Central memory CD4-positive, alpha-beta T cell (primary cell): Measurements from ENCODE around the gene SEL1L.
"Not testable (repeated sequence)": the region's sequence is repeated elsewhere in the genome, so short reads cannot be mapped to it uniquely, and the experiment has no call there.

ENCODE experiments used
- DNase-seq: peaks from one replicate; pipeline ENCODE4 v3.0.0; 2022
- total RNA-seq, 3 experiments: gene quantifications; one replicate each; lab custom pipeline; 2026; lab: John Stamatoyannopoulos, UW

SEL1L gene
- 69.5 to 188 (median 111) reads per million in 3 experiments for total RNA-seq

DNA sequence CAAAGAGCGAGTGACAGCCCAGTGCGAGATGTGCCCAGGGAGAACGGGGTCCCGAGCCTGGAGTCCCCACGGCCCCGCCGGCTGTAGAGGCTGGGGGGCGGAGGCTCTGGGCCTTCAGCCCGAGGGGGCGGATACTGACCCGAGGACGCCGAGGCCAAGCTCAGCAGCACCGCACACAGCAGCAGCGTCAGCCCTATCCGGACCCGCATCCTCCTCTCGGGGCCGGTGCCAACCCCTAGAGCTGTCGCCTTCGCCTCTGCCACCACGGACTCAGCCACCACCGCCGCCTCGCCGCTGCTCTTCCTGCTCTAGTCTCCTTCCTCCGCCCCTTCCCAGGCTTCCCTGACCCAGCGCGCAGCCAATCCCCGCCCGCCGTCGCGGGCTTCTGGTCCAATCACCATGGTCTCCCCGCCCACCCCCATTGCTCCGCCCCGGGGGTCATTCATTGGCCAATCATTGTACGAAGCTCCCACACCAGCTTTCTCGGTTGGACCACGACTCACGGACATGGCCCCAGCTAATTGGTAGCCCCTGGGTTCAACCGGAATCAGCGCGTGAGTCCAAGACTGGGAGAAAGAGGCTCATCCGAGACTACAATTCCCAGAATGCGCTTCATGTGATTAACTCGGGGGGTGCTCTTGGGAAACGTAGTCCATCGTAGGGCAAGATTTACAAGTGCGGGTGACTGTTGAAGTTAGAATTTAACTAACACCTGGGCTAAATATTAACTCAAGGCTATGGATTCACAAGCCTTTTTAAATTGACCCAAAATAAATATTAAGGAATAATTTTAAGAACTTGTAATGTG lies at the start of gene SEL1L:
Gene SEL1L, minus strand, starts transcription at position 318 of the 808 bp plus-strand sequence. Its CDS starts 109 bp downstream, at position 209.
- peak; percentile 99 for DNase-seq

- DNase-seq, result no peak
Observed at GRCh38 chr14:81582420-81582819, 48.8 kb upstream of the SEL1L start.

GRCh38 chr14:81579115-81579514 lies 45.5 kb upstream of the SEL1L start:
- DNase-seq, result no peak

GRCh38 chr14:81571437-81571836 lies 37.8 kb upstream of the SEL1L start:
- no peak for DNase-seq

GRCh38 chr14:81567302-81567701 lies 33.6 kb upstream of the SEL1L start:
- no peak for DNase-seq

- no peak for DNase-seq
Observed at GRCh38 chr14:81565441-81566290, 32.0 kb upstream of the SEL1L start.

- no peak for DNase-seq
Observed at GRCh38 chr14:81562818-81563217, 29.2 kb upstream of the SEL1L start.

DNA sequence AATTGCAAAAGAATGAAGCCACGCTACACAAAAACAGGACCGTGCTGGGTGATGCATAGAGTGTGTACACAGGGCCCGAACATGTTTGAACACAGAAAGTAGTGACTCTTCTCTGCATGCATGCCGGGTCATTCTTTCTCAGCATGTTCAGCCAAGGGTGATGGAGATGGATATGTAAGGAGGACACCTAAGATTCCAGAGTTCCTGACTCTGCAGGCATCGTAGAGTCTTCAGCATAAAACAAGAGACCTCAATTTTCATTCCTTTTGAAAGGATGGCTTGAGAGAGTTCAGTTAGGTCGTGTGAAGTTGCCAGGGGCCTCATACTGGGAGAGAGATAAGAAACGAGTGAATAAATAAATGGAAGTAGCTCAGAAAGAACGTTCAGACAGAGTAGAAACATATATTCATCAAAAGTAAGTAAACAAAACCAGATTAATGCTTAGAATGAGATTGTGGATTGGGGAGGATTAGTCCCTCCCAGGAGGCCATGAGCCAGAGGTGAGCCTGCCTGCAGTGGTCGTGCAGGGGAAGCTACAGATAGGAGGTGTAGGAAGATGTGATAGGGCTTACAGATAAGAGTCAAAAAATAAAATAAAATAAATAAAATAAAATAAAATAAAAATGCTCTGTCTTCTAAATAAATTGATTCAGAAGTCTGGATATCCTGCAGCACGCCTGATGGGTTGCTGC lies 27.6 kb upstream of the SEL1L start:
- no peak for DNase-seq

- DNase-seq, result no peak
Observed at GRCh38 chr14:81559385-81559784, 25.7 kb upstream of the SEL1L start.

DNA sequence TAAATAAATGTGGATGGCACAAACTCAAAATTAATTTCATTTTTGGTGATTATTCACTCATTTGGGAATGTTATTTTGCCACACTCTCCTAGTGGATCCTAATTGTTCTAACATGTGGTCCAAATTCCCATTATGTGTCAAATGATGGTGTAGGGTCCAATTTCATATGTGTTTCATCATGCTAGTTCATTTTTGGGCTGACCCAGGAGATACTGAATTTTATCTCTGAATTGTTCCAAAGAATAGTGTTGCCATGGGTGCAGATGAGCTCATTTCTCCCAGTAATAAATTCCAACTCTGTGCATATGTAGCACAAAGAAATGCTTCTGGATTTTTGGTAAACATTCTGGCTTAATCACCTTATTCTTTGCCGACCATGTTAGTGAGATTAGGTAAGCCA lies 23.5 kb upstream of the SEL1L start:
- no peak for DNase-seq

DNA sequence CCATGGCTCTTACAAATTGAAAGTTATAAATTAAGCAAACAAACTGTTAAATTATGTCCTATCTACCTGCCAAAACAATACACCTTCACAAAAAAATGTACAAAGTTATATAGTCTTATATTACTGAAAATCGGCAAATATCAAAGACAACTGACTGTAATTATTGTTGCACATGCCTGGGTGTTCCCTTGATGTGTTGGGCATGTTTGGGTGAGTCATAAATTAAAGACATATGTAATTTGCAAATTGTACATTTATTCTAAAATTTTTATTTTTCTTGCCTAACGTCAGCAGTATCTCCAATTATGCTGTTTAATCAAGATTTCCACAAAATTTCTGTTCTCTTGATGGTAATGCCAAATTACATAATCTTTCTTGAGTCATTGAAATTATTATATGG lies 22.0 kb upstream of the SEL1L start:
- no peak for DNase-seq

- DNase-seq, result no peak
Observed at GRCh38 chr14:81555051-81555450, 21.4 kb upstream of the SEL1L start.

DNA sequence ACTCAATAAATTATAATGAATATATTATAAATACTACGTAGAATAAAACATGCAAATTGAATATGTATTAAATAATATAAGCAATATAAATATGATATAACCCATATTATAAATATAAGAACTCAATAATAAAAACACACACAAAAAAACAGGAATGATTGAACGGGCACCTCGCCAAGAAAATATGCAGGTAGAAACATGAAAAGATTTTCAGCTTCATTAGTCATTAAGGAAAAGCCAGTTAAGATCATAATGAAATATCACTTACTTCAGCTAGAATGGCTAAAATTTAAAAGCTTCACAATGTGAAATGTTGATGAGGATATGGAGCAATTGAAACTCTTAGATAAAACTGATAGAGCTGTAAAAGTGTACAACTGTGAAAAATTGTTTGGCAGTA lies 17.8 kb upstream of the SEL1L start:
- no peak for DNase-seq

GRCh38 chr14:81550001-81550637 lies 16.5 kb upstream of the SEL1L start:
- no peak for DNase-seq

DNA sequence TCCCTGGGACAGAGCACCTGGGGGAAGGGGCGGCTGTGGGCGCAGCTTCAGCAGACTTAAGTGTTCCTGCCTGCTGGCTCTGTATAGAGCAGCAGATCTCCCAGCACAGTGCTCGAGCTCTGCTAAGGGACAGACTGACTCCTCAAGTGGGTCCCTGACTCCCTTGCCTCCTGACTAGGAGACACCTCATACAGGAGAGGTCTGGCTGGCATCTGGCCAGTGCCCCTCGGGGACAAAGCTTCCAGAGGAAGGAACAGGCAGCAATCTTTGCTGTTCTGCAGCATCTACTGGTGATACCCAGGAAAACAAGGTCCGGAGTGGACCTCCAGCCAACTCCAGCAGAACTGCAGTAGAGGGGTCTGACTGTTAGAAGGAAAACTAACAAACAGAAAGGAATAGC lies 7.6 kb upstream of the SEL1L start:
- DNase-seq, result not testable (repeated sequence)

DNA sequence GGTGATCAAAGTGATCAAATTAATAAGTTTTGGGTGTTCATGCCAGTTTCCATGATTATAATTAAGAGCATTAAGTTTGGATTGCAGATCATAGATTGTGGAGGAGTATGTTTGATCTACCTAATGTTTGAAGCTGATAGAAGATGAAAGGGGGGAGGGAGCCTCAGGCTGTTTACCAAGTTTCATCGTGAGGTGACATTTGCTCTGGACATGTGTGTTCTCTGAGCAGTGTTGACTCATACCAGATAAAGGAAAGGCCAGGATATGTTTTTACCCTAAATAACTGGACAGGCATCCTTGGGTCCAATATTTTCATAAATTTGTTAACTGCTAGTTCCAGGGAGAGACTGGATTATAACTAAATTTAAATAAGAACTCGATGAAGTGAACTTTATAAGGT lies 3.5 kb upstream of the SEL1L start:
- no peak for DNase-seq

DNA sequence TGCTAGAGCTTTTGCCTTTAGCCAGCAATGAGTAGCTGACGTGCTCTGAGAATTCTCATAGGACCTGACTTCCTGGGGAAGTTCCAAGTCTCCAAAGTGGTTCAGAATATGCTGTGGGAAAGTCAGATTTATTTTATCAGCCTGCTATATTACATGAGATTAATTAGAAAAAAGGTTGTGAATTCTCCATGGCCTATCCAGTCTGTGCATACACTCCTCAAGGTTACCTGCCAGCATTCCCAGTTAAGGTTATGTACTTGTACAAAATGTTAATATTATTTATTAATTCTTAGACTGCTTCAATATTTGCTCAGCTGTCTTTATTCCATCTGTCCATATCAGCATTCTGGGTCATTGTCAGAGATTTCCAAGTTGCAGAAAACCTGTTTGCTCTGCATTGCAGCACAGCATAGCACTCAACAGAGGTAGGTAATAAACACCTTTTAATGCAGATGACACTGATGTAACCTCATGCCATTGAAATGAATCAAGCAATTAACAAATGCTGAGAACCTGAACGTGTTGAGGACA lies 2.7 kb upstream of the SEL1L start:
- DNase-seq, result no peak

DNA sequence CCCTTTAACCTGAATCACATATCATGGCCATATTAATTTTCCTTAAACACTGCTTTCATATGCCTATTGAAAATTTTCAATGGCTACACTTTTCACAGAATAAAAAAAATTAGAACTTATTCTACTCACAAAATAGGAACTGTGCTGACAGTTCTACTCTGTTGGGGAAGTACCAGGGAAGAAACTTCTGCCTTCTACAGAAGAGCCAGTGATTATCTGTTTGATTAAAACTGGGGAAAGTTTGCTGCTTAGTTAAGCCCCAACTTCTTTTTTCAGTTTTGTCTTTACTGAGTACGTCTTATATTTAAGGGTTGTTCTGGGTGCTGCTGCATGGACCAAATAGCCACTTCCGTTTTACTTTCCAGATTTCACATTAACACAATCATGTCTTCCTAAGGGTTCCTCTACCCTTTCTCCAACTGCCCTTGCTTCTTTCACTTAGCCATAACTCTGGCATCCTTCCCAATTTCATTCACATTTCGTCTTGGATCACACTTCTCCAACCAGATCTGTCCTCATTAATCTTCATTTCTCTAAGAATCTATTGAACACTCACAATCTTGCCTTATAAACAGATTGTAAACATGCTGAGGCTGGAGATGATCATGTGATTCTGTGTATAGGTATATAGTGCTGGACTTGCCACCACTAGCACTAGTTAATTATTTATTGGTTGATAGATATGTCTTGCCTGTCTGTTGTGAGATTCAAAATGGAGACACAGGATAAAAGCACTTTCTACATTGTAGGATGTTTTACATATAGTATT lies 1.9 kb upstream of the SEL1L start:
- no peak for DNase-seq

- no peak for DNase-seq
Observed at GRCh38 chr14:81534510-81535074, 939 bp upstream of the SEL1L start.

GRCh38 chr14:81533212-81533535 lies 479 bp downstream of the SEL1L start:
- DNase-seq, result no peak

- no peak for DNase-seq
Observed at GRCh38 chr14:81529391-81529790, 4.3 kb downstream of the SEL1L start.

DNA sequence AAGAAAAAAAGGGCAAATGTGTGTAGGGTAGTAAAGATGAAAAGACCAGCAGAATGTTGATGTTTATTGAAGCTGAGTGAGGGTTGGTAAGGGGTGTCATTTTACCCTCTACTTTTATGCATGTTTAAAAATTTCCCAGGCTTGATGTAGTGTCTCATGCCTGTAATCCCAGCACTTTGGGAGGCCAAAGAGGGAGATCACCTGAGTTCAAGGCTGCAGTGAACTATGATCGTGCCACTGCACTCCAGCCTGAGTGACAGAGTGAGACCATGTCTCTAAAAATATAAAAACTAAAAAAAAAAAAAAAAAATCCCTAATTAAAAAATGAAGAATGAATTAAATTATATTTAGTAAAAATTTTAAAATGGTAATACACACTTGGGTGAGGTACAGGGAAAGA lies 8.5 kb downstream of the SEL1L start:
- no peak for DNase-seq
